Measurements from ENCODE around the gene TMEM87B. TPM values are rescaled to one million over a fixed set of nuclear protein-coding genes. Genes with fewer than 3 reads are reported as not detected.

The TMEM87B gene
- total and polyA plus RNA-seq, 2 of the 4 experiments (the other 2 are of a cell fraction), result 6.3 to 12.5 TPM

DNA sequence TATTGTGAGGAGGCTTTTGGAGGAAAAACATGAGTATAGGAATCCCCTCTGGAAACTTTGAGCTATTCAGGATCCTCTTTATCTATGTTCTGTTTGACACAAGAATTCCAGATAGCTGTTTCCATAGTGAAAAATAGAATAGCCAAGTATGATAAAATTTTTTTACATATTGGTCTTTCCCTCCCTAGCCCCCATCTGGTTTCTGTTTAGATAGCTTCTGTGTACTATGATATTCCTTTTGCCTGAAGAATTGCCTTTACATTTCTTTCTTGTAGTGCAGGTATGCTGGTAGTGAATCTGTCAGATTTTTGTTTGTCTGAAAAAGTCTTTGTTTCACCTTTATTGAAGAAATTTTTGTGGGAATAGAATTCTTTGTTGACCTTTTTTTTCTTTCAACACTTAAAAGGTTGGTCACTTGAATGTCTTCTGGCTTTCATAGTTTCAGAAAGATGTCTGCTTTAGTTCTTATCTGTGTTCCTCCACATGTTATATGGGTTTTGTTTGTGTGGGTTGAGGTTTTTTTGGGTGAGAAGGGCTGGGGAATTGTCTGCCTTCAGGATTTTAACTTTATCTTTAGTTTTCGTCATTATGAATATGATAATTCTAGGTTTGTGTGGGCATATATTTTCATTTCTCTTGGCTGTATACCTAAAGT is 53.2 kb downstream of the TMEM87B start:
- Histone ChIP-seq H3K27me3 (ENCODE audit: control insufficient read depth, insufficient read depth, low read length) (no peaks in the 10 kb centered on the region), H3K4ac (ENCODE audit: low read depth, low read length) (no peak overlapping the region), H3K79me1 (ENCODE audit: low read depth in 1 of 2, low read length in 2 of 2) (peaks cover 8 to 18% of the 10 kb centered on the region in 2 experiments; a peak in 2 of 4 replicates), H3K56ac (ENCODE audit: extremely low read depth, insufficient read depth, low read length) (no peak overlapping the region), H2BK20ac (ENCODE audit: low read depth, low read length) (no peak overlapping the region), H4K20me1 (ENCODE audit: insufficient read depth, low read length) (no peaks in the 10 kb centered on the region), H3K9me3 (ENCODE audit: control insufficient read depth, insufficient read depth, low read length) (no peaks in the 10 kb centered on the region), H3K4me2 (ENCODE audit: low read depth, low read length) (no peak overlapping the region), H3K4me3 (ENCODE audit: insufficient read depth, low read depth, low read length) (no peak overlapping the region), H2AFZ (replicated peaks; ENCODE audit: low read length, poor library complexity) (no peak overlapping the region), H4K91ac (ENCODE audit: insufficient read depth, low read depth, low read length) (no peak overlapping the region), H4K8ac (ENCODE audit: low read depth in 2 of 2, low read length in 2 of 2) (no peak overlapping the region), H2AK9ac (replicated peaks; ENCODE audit: low read depth, low read length, poor library complexity) (no peak overlapping the region), H2AK5ac (ENCODE audit: low read depth, low read length) (no peak overlapping the region), H3K9me1 (ENCODE audit: insufficient read depth, low read length) (0 out of 2 replicates have a peak, but pooled peaks cover 3% of the 10 kb centered on the region), H2BK120ac (ENCODE audit: low read depth, low read length) (no peak overlapping the region), H3K4me1 (ENCODE audit: control insufficient read depth, insufficient read depth, low read length) (0 out of 2 replicates have a peak, but pooled peaks cover 2% of the 10 kb centered on the region), H3K36me3 (ENCODE audit: control insufficient read depth, insufficient read depth, low read length) (peaks cover 21% of the 10 kb centered on the region), H4K5ac (ENCODE audit: low read depth, low read length) (no peak overlapping the region), H3K9ac (ENCODE audit: low read depth, low read length) (no peak overlapping the region), H3K23ac (ENCODE audit: low read depth, low read length) (no peak overlapping the region), H2BK5ac (ENCODE audit: low read depth, low read length, poor library complexity, severe bottlenecking) (no peak overlapping the region), H2BK15ac (ENCODE audit: low read depth, low read length) (no peak overlapping the region), H3K27ac (ENCODE audit: insufficient read depth, low read length) (no peak overlapping the region), H3K18ac (ENCODE audit: low read depth, low read length) (no peak overlapping the region), H3K14ac (replicated peaks; ENCODE audit: low read depth, low read length) (no peak overlapping the region)
- in situ Hi-C loops (cut with MboI; ENCODE audit: low sequenced_read_pairs) (no loop called here), intact Hi-C loops (cut with micrococcal nuclease) (no loop called here), dilution Hi-C loops (cut with HindIII; ENCODE audit: low sequenced_read_pairs, unreplicated experiment) (no loop called here)
- CTCF ChIA-PET, result no interaction called here
- BruUV-seq (replicated peaks), result no TSS peak
- DNase-seq (no peak), ATAC-seq (ENCODE audit: low read depth) (no peak)
- POLR2A ChIA-PET (ENCODE audit: unreplicated experiment), result no interaction called here
- no CpG with 5 or more reads among the region's 1 CpG for WGBS, 2 experiments (ENCODE audit: extremely low coverage in 2 of 2, insufficient read length in 1 of 2)
- TF ChIP-seq RFX5 (IDR thresholded peaks at IDR 0.05; ENCODE audit: low read depth, low read length), result no peak
- no peak for TF ChIP-seq MAZ (IDR thresholded peaks at IDR 0.05; ENCODE audit: borderline replicate concordance, low read depth, low read length)
- no peak for TF ChIP-seq ELK1 (IDR thresholded peaks at IDR 0.05; ENCODE audit: borderline replicate concordance, low read depth, low read length)
- TF ChIP-seq MXI1 (IDR thresholded peaks at IDR 0.05; ENCODE audit: borderline replicate concordance, low read depth, low read length), result no peak
- no peak for TF ChIP-seq MAFK (IDR thresholded peaks at IDR 0.05; ENCODE audit: low read depth, low read length)
- TF ChIP-seq FOS (IDR thresholded peaks at IDR 0.05; ENCODE audit: low read depth, low read length), result no peak
- no peak for TF ChIP-seq CHD1 (IDR thresholded peaks at IDR 0.05; ENCODE audit: low read depth, low read length)
- TF ChIP-seq RAD21 (IDR thresholded peaks at IDR 0.05; ENCODE audit: low read length), result no peak
- no peak for TF ChIP-seq SMC3 (IDR thresholded peaks at IDR 0.05; ENCODE audit: low read depth, low read length)
- no peak for TF ChIP-seq POLR2A (IDR thresholded peaks at IDR 0.05; ENCODE audit: low read depth, low read length)

Data from IMR-90 (cell line).